ENCODE measurements around the gene EEF2.

GRCh38 chr19:3977242-3978143, 7.8 kb downstream of the EEF2 start:
- TF ChIP-seq, protein P1, sequence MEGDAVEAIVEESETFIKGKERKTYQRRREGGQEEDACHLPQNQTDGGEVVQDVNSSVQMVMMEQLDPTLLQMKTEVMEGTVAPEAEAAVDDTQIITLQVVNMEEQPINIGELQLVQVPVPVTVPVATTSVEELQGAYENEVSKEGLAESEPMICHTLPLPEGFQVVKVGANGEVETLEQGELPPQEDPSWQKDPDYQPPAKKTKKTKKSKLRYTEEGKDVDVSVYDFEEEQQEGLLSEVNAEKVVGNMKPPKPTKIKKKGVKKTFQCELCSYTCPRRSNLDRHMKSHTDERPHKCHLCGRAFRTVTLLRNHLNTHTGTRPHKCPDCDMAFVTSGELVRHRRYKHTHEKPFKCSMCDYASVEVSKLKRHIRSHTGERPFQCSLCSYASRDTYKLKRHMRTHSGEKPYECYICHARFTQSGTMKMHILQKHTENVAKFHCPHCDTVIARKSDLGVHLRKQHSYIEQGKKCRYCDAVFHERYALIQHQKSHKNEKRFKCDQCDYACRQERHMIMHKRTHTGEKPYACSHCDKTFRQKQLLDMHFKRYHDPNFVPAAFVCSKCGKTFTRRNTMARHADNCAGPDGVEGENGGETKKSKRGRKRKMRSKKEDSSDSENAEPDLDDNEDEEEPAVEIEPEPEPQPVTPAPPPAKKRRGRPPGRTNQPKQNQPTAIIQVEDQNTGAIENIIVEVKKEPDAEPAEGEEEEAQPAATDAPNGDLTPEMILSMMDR (IDR thresholded peaks at IDR 0.05), result peak in 2 of 6 experiments; percentile 11 to 36
- no peak for TF ChIP-seq POLR2A (IDR thresholded peaks at IDR 0.05)
